ENCODE measurements around the gene KLRC4. TPM values are rescaled to one million over a fixed set of nuclear protein-coding genes. Genes with fewer than 3 reads are reported as not detected.

Gene KLRC4
- total and polyA plus RNA-seq, 10 of the 15 experiments (the other 5 are each of a cell fraction or from before 2014, with no cell fraction given): 0.07 to 0.34 TPM; not detected in 8

GRCh38 chr12:10397296-10397695 is 12.3 kb downstream of the KLRC4 start:
- no peaks in the 10 kb centered on the region for H4K20me1 ChIP-seq (ENCODE audit: control insufficient read depth, insufficient read depth)
- POLR2A ChIA-PET: no interaction called here
- H2AFZ ChIP-seq (ENCODE audit: control insufficient read depth, low read depth, low read length): no peak overlapping the region
- no peaks in the 10 kb centered on the region for H3K36me3 ChIP-seq (ENCODE audit: control insufficient read depth in 2 of 2, insufficient read depth in 2 of 2, low read length in 1 of 2)
- SMC1A ChIA-PET (ENCODE audit: uncharacterized antibody, unreplicated experiment): interaction anchor here (1.1 to 4.1 kb wide), 3 partner anchors 12 to 90 kb away, joined by 3 to 41 read pairs (median 3); partner anchors contain the start of gene KLRC4
- H3K9ac ChIP-seq (ENCODE audit: control insufficient read depth, insufficient read depth, low read length): no peak overlapping the region
- 19% methylated on average over 2 of the region's 2 CpGs for WGBS (ENCODE audit: insufficient coverage, insufficient replicate concordance, low lambda C conversion rate, missing lambda C conversion rate)
- no peak overlapping the region for H3K4me2 ChIP-seq (ENCODE audit: control insufficient read depth, insufficient read depth)
- BruUV-seq (replicated peaks): no TSS peak
- FAIRE-seq: no peak
- in situ Hi-C loops (cut with MboI): no loop called here
- no peak for ATAC-seq
- TF ChIP-seq TCF3 (IDR thresholded peaks at IDR 0.05; ENCODE audit: borderline replicate concordance, insufficient read depth, low read depth, low read length): no peak
- no peak for TF ChIP-seq CBX3 (IDR thresholded peaks at IDR 0.05; ENCODE audit: borderline replicate concordance, low read depth)
- no peak for TF ChIP-seq EED (IDR thresholded peaks at IDR 0.05; ENCODE audit: low read depth)
- TF ChIP-seq HDAC2 (IDR thresholded peaks at IDR 0.05): no peak
- no peak for TF ChIP-seq BRCA1 (IDR thresholded peaks at IDR 0.05; ENCODE audit: low read depth, low read length)
- TF ChIP-seq WRNIP1 (IDR thresholded peaks at IDR 0.05; ENCODE audit: borderline replicate concordance, low read depth, low read length): no peak
- TF ChIP-seq PML (IDR thresholded peaks at IDR 0.05; ENCODE audit: low read length): no peak
- TF ChIP-seq NFIC (IDR thresholded peaks at IDR 0.05; ENCODE audit: low read depth, low read length): no peak
- no peak for TF ChIP-seq YBX1 (IDR thresholded peaks at IDR 0.05)
- TF ChIP-seq ZNF384 (IDR thresholded peaks at IDR 0.05; ENCODE audit: borderline replicate concordance, low read depth, low read length): no peak
- TF ChIP-seq ZNF207 (IDR thresholded peaks at IDR 0.05; ENCODE audit: borderline replicate concordance): no peak
- TF ChIP-seq MAX (IDR thresholded peaks at IDR 0.05; ENCODE audit: low read depth, low read length): no peak
- TF ChIP-seq CBFB (IDR thresholded peaks at IDR 0.05; ENCODE audit: low read depth): no peak
- no peak for TF ChIP-seq NRF1 (conservative IDR thresholded peaks at IDR 0.05; ENCODE audit: low read depth, low read length)
- TF ChIP-seq CUX1 (IDR thresholded peaks at IDR 0.05; ENCODE audit: insufficient replicate concordance, low read depth, low read length): no peak
- TF ChIP-seq HDGF (IDR thresholded peaks at IDR 0.05): no peak
- no peak for TF ChIP-seq MYC (IDR thresholded peaks at IDR 0.05; ENCODE audit: insufficient read depth, insufficient read length, insufficient replicate concordance, low read length, severe bottlenecking)
- H3K79me2 ChIP-seq (ENCODE audit: control insufficient read depth, insufficient read depth, low read length): no peaks in the 10 kb centered on the region
- H3K4me3 ChIP-seq: no peak overlapping the region
- no peak for DNase-seq (ENCODE audit: low read depth, low spot score)
- intact Hi-C loops (cut with micrococcal nuclease; ENCODE audit: unreplicated experiment): loop anchor here (10.0 kb wide), 1 partner anchor 278 kb away; the partner anchor contains the start of gene STYK1
- H3K27me3 ChIP-seq (replicated peaks in 1 of 2; ENCODE audit: control insufficient read depth in 2 of 2, insufficient read depth in 2 of 2, low read length in 1 of 2): no peaks in the 10 kb centered on the region
- RAD21 ChIA-PET (ENCODE audit: unreplicated experiment): no interaction called here
- CTCF ChIA-PET: interaction anchor here (1.8 kb wide), 1 partner anchor 14 kb away, joined by 7 read pairs; no protein-coding TSS in a partner anchor
- no peaks in the 10 kb centered on the region; the same call in 2 of the 3 replicates for H3K9me3 ChIP-seq (replicated peaks; ENCODE audit: control insufficient read depth, insufficient read depth, low read length)
- H3K27ac ChIP-seq (ENCODE audit: control insufficient read depth, insufficient read depth): no peak overlapping the region
- H3K4me1 ChIP-seq (ENCODE audit: control insufficient read depth, insufficient read depth, low read length): peaks cover 9% of the 10 kb centered on the region; the same call in 1 of the 2 replicates
